Inflammatory macrophage (primary cell): ENCODE data around the gene LRRK1.

Source experiments
- DNase-seq, 2 donors: peaks; one replicate each; pipeline ENCODE4 v3.0.0-alpha.2; 2020 to 2022

Gene LRRK1

DNA sequence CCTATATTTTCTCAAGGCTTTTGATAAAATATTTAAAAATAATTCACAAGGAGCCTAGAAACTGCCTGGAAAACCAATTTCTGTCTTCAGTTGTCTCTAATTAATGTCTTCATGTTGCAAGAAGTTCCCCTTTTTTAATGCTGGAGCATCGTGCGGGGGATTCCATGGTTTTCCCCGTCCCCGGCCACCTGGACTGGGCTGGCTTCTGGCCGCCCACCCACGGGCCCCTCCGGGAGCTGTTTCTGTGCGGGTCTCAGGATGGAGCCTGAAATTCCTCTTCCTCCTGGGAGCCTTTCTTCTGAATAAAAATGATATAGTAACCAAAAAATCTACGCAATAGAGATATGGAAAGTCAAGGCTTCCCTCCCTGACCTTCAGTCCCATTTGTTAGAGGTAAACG lies 8.1 kb upstream of the LRRK1 start:
- no peak for DNase-seq

DNA sequence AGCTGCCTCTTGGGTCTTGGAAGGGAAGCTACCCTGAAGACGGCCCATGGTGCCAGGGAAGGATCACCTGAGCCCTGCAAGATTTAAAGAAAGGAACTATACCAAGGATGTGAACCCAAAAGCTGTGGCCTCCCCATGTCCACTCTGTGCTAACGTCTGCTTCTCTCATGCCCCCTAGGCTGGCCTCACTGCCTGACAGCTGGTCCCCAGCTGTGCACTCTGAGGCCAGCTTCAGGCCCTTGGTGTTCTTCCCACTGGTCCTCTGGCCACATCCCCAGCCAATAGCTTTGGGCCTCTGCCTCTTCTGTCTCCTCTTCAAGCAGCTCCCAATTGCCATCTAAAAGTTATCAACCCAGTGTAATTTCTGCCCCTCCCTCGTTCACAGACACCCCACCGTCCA lies 5.2 kb upstream of the LRRK1 start:
- DNase-seq, result no peak

GRCh38 chr15:100914876-100915275 lies 4.3 kb upstream of the LRRK1 start:
- DNase-seq, result peak in 1 of 2 donors; percentile 28

DNA sequence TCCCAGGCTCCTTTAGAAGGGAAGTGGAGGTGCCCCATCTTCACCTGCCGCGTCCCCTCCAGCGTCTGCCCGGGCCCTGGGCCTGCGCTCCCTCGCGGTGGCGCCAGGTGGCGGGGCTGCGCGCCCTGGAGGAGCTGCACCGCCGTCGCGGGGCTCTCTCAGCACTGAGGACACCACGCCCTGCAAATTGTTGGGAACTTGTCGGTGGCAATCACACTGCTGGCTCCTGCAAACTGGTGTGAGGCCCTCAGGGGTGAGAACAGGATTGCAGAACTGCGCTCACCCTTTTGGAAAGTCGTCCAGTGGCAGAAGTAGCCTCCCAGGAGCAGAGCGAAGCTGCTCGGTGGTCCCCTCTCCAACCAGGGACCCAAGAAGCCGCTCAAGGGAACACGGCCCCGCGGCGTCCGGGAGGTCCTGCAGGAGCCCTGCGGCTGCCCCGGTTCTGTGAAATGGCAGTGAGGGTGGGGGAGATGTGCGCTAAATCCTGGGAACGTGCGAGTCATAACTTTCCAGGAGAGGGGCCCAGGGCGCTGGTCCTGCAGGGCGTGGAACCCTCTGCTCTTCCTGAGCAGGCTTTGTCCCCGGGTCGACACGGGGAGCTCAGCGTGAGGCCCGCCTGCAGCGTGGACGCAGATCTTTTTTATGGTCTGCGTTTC lies 995 bp upstream of the LRRK1 start:
- DNase-seq, result peak; percentile 78 to 84

- peak in 1 of 2 donors; percentile 28 for DNase-seq
Observed at GRCh38 chr15:100919481-100920405, 586 bp downstream of the LRRK1 start.

- no peak for DNase-seq
Observed at GRCh38 chr15:100920516-100921135, 1.5 kb downstream of the LRRK1 start.

- peak; percentile 33 to 59 for DNase-seq
Observed at GRCh38 chr15:100922192-100923040, 3.3 kb downstream of the LRRK1 start.

- no peak for DNase-seq
Observed at GRCh38 chr15:100923076-100923475, 3.9 kb downstream of the LRRK1 start.

DNA sequence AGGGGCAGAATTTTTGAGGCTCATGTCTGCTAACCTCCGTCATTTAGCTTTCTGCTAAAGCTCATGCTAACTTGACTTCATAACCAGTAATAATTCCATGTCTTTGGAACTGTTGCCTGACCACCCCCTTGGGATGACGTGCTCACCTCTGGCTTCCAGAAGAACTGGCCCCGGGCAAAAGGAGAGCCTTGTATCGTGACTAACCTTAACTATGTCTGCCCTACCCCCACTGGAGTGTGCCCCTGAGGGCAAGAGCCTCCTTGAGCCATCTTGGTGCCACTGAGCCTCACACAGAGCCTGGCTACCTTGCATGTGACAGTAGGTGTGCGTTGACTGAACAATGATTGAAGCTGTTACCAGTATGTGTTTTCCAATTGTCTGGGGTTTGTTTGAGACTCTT lies 4.7 kb downstream of the LRRK1 start:
- no peak for DNase-seq

- DNase-seq, result no peak
Observed at GRCh38 chr15:100924436-100924835, 5.3 kb downstream of the LRRK1 start.

GRCh38 chr15:100925480-100925879 lies 6.3 kb downstream of the LRRK1 start:
- no peak for DNase-seq

GRCh38 chr15:100926258-100926657 lies 7.1 kb downstream of the LRRK1 start:
- peak; percentile 4 to 21 for DNase-seq

- DNase-seq, result no peak
Observed at GRCh38 chr15:100926971-100927756, 8.0 kb downstream of the LRRK1 start.

DNA sequence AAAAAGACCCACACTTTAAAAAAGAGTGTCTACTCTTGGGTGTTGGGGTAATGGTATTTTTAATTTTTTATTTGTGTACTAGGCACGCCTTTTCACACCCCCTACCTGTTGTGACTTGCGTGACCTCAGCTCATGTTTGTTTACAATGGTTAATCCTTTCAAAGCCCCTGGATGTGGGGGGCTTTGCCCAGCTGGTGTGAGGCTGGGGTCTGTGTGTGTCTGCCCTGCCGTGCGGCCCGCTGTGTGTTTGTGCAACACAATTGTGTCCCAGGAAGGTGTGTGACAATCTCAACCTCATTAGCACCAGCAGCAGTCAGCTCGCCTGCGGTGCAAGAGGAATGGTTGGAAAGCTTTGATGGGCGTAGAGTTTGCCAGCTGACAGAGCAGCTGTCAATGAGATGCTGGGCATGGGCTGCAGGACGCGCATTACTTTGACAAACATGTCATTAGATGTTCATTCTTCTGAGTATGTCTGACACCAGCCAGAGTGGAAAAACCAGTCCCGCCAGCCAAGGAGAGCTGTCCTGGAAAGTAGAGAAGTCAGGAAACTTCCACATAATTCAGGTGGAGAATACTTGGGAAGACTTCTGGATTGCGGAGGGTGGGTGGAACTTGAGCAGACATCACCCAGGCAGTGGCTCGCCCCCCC lies 9.6 kb downstream of the LRRK1 start:
- DNase-seq, result no peak

DNA sequence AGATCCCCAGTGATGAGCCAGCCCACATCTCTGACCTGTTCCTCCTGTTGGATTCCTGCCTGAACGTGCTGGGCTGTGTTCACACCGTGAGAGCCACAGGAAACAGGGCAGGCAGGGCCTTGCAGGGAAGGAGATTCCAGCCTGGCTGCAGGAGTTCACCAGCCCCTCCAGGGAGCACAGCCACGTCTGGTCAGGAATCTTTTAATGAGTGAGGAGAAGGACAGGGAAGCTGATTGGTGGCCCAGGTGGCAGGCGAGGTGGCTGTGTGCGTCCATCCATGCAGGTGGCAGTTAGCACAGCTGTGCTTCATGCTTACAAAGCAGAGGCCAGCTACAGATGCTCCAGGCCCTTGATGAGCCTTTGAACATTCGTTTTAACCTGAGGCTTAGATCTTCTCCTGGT lies 10.5 kb downstream of the LRRK1 start:
- DNase-seq, result no peak

- DNase-seq, result no peak
Observed at GRCh38 chr15:100930306-100930848, 11.2 kb downstream of the LRRK1 start.

GRCh38 chr15:100931143-100931890 lies 12.2 kb downstream of the LRRK1 start:
- no peak for DNase-seq

DNA sequence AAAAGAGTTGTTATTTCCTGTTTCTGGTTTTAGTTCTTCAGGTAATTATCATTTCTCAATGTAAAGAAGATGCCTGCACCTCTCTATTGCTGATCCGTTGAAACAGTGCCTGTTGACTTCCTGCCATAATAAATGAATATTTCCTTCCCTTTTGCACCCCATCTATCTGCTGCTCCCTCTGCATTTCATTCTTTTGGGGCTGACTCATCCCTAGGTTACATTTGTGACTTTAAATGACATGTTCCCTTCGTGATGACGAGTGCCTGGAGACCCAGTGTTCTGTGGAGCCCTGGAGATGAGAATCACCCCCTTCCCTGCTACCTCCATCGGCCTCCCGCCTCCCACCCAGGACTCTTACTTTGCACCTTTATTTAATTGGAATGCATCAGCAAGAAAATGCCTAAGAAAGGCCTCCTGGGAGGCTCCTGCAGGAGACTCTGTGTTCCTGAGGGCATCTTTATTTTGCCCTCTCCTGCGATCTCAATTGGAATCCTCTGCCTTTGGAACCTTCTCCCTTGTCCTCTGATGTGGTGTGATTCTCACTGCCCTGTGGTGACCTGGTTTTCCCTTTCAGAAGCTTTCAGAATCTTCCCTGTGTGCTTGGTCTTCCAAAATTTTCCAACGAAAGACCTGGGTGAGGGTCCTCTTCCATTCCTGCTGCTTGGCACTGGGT lies 13.7 kb downstream of the LRRK1 start:
- no peak for DNase-seq

DNA sequence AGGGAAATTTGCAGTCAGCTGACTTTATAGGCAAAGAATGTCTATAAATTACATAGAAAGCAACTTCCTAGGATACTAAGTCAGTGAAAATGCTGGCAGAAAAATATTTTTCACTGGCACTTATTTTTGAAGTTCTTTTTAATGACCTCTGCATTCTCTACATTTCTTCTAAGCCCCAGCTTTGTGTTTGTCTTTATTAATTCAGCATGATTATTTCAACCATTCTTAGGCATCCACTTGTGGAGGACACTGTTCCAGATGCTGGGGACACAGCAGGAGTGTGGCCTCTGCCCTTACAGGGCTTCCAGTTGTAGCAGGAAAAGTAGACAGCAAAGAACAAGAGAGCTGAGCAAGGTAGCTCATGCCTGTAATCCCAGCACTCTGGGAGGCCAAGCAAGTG lies 15.0 kb downstream of the LRRK1 start:
- no peak for DNase-seq

DNA sequence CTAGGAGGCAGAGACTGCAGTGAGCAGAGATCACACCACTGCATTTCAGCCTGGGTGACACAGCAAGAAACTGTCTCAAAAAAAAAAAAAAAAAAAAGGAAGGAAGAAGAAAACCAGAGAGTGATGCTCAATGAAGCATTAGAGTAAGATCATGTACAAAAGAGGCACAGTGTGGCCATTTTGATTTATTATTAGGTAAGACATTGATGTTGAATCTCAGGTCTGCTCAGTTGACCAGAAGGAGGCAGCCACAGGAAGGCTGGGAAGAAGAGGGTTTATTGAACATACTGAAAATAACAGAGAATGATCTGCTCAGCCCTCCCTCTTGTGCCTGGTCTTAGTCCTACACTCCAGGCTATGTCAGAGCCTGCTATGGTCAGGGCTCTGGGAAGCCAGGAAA lies 15.6 kb downstream of the LRRK1 start:
- DNase-seq, result peak in 1 of 2 donors; percentile 58
